Parathyroid adenoma (tissue), 2 donors: ENCODE data around the gene PARP16.

Experiments
- H2AFZ ChIP-seq: fragments of 300-600 bp; sonication (generic); one replicate; pipeline ENCODE4 v1.7.0; 2017; ENCODE audit warnings: antibody characterized with exemption, mild to moderate bottlenecking
- H3K27ac ChIP-seq: fragments of 300-600 bp; sonication (generic); one replicate; pipeline ENCODE4 v1.7.0; 2017
- H3K27me3 ChIP-seq: fragments of 300-600 bp; sonication (generic); one replicate; pipeline ENCODE4 v1.7.0; 2017; ENCODE audit warnings: low read length; ENCODE audit not compliant: control insufficient read depth, insufficient read depth
- H3K36me3 ChIP-seq: fragments of 300-600 bp; sonication (generic); one replicate; pipeline ENCODE4 v1.7.0; 2017; ENCODE audit warnings: low read length; ENCODE audit not compliant: control insufficient read depth, insufficient read depth
- H3K4me1 ChIP-seq: fragments of 300-600 bp; sonication (generic); one replicate; pipeline ENCODE4 v1.7.0; 2017; ENCODE audit warnings: control low read depth
- H3K4me2 ChIP-seq: fragments of 300-600 bp; sonication (generic); one replicate; pipeline ENCODE4 v1.7.0; 2017; ENCODE audit warnings: low read length
- H3K4me3 ChIP-seq: fragments of 300-600 bp; sonication (generic); one replicate; pipeline ENCODE4 v1.7.0; 2017; ENCODE audit warnings: low read depth, low read length
- H3K79me2 ChIP-seq: fragments of 300-600 bp; sonication (generic); one replicate; pipeline ENCODE4 v1.7.0; 2017; ENCODE audit warnings: control low read depth
- H3K9ac ChIP-seq: fragments of 300-600 bp; sonication (generic); one replicate; pipeline ENCODE4 v1.7.0; 2017; ENCODE audit warnings: mild to moderate bottlenecking
- H3K9me3 ChIP-seq: fragments of 300-600 bp; sonication (generic); one replicate; pipeline ENCODE4 v1.7.0; 2017; ENCODE audit warnings: low read length; ENCODE audit not compliant: control insufficient read depth
- TF ChIP-seq, protein P1 (sequence below): fragments of 300-600 bp; sonication (generic); IDR thresholded peaks from one replicate; pipeline ENCODE4 v1.7.0; 2017; ENCODE audit warnings: antibody characterized with exemption, mild to moderate bottlenecking
- donor health status: primary hyperparathyroidism.

PARP16 gene

GRCh38 chr15:65214010-65214409 is 72.7 kb downstream of the PARP16 start:
- Histone ChIP-seq H3K27ac (no peak overlapping the region), H3K27me3 (no peaks in the 10 kb centered on the region), H3K36me3 (no peaks in the 10 kb centered on the region), H2AFZ (no peak overlapping the region), H3K79me2 (no peaks in the 10 kb centered on the region), H3K4me2 (no peak overlapping the region), H3K9me3 (no peaks in the 10 kb centered on the region), H3K9ac (no peak overlapping the region), H3K4me3 (no peak overlapping the region), H3K4me1 (peaks cover 24% of the 10 kb centered on the region)
- TF ChIP-seq, protein P1, sequence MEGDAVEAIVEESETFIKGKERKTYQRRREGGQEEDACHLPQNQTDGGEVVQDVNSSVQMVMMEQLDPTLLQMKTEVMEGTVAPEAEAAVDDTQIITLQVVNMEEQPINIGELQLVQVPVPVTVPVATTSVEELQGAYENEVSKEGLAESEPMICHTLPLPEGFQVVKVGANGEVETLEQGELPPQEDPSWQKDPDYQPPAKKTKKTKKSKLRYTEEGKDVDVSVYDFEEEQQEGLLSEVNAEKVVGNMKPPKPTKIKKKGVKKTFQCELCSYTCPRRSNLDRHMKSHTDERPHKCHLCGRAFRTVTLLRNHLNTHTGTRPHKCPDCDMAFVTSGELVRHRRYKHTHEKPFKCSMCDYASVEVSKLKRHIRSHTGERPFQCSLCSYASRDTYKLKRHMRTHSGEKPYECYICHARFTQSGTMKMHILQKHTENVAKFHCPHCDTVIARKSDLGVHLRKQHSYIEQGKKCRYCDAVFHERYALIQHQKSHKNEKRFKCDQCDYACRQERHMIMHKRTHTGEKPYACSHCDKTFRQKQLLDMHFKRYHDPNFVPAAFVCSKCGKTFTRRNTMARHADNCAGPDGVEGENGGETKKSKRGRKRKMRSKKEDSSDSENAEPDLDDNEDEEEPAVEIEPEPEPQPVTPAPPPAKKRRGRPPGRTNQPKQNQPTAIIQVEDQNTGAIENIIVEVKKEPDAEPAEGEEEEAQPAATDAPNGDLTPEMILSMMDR, result no peak

DNA sequence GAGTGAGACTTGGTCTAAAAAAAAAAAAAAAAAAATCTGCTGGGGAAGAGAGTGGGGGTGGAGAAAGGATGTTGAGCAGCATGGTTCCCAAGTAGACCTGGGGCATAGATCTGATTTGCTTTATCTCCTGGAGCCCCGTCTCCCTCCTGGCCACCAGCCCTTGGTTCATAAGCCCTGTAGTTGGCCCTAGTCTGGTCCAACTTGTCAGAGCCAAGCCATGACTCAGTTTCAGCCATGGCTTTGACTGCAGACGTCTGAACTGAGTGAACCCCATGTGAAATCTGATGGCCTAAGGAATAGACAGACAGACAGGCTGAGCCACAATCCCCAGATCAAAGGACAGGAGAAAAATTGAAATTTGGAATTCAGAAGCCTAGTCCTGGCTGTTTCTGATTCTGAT is 73.4 kb downstream of the PARP16 start:
- H3K27me3 ChIP-seq, result no peaks in the 10 kb centered on the region
- no peak overlapping the region for H3K4me2 ChIP-seq
- H3K27ac ChIP-seq, result no peak overlapping the region
- no peak overlapping the region for H3K4me3 ChIP-seq
- no peaks in the 10 kb centered on the region for H3K9me3 ChIP-seq
- TF ChIP-seq, protein P1, result no peak
- no peaks in the 10 kb centered on the region for H3K79me2 ChIP-seq
- H3K4me1 ChIP-seq, result peaks cover 24% of the 10 kb centered on the region
- H3K9ac ChIP-seq, result no peak overlapping the region
- no peak overlapping the region for H2AFZ ChIP-seq
- no peaks in the 10 kb centered on the region for H3K36me3 ChIP-seq

DNA sequence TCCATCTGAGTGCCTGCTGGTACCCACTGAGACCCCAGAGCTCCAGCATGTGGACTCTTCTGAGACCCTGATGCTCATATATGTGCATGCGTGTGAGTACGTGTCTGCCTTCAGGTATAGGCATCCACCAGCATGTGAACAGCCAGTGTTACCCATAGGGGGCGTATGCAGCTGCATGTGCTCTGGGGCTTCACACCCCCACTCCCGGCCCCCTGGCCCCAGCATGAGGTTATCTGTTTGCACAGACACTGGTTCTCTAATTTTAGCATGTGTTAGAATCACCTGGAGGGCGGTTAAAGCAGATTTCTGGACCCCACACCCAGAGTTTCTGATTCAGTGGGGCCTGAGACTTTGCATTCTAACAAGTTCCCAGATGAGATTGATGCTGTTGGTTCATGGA is 74.6 kb downstream of the PARP16 start:
- no peaks in the 10 kb centered on the region for H3K27me3 ChIP-seq
- no peak overlapping the region for H3K4me3 ChIP-seq
- no peaks in the 10 kb centered on the region for H3K36me3 ChIP-seq
- no peaks in the 10 kb centered on the region for H3K79me2 ChIP-seq
- H2AFZ ChIP-seq, result no peak overlapping the region
- no peak overlapping the region for H3K27ac ChIP-seq
- H3K9ac ChIP-seq, result no peak overlapping the region
- H3K9me3 ChIP-seq, result no peaks in the 10 kb centered on the region
- no peak overlapping the region for H3K4me2 ChIP-seq
- peaks cover 24% of the 10 kb centered on the region for H3K4me1 ChIP-seq
- TF ChIP-seq, protein P1, result no peak

- no peaks in the 10 kb centered on the region for H3K27me3 ChIP-seq
- no peaks in the 10 kb centered on the region for H3K36me3 ChIP-seq
- no peak overlapping the region for H3K9ac ChIP-seq
- H3K4me3 ChIP-seq, result no peak overlapping the region
- TF ChIP-seq, protein P1, result no peak
- H3K27ac ChIP-seq, result peak overlapping the region; percentile 19
- no peaks in the 10 kb centered on the region for H3K9me3 ChIP-seq
- H3K79me2 ChIP-seq, result no peaks in the 10 kb centered on the region
- peak overlapping the region; percentile 42 for H2AFZ ChIP-seq
- peaks cover 24% of the 10 kb centered on the region for H3K4me1 ChIP-seq
- H3K4me2 ChIP-seq, result no peak overlapping the region
These were observed 75.2 kb downstream of the PARP16 start for GRCh38 chr15:65211482-65211982.

GRCh38 chr15:65210770-65211481 is 75.8 kb downstream of the PARP16 start, which contains the start of gene CILP:
TSS of gene CILP (minus strand) at chr15:65211473. CDS start at chr15:65209755, 1,718 bp downstream.
- no peak within 1 kb of the TSS for H3K4me3 ChIP-seq

More at GRCh38 chr15:65210770-65211481, 75.8 kb downstream of the PARP16 start, which contains the start of gene CILP:
- H3K27ac ChIP-seq, result peak within 1 kb of the TSS; percentile 62
- no peaks in the 10 kb centered on the region for H3K9me3 ChIP-seq
- H2AFZ ChIP-seq, result peak within 1 kb of the TSS; percentile 42
- H3K79me2 ChIP-seq, result no peaks in the 10 kb centered on the region
- H3K27me3 ChIP-seq, result no peaks in the 10 kb centered on the region
- H3K4me2 ChIP-seq, result no peak within 1 kb of the TSS
- no peak within 1 kb of the TSS for H3K9ac ChIP-seq
- no peaks in the 10 kb centered on the region for H3K36me3 ChIP-seq
- TF ChIP-seq, protein P1, result no peak
- peaks cover 25% of the 10 kb centered on the region for H3K4me1 ChIP-seq
